ENCODE results near the gene RHOG.

Gene RHOG

GRCh38 chr11:3841426-3842350 is 929 bp upstream of the RHOG start:
- TF ChIP-seq CTCF (IDR thresholded peaks at IDR 0.05; ENCODE audit: insufficient read depth, low read depth, low read length, missing control alignments) = peak; percentile 67
- DNase-seq (ENCODE audit: low read depth) = peak; percentile 77
- peak overlapping the region; percentile 76 for H3K4me3 ChIP-seq (ENCODE audit: low read length)

GRCh38 chr11:3840004-3840869 is 522 bp downstream of the RHOG start:
- TF ChIP-seq CTCF (IDR thresholded peaks at IDR 0.05; ENCODE audit: insufficient read depth, low read depth, low read length, missing control alignments) = no peak
- peak overlapping the region; percentile 76 for H3K4me3 ChIP-seq (ENCODE audit: low read length)
- no peak for DNase-seq (ENCODE audit: low read depth)

GRCh38 chr11:3838504-3838903 is 2.3 kb downstream of the RHOG start:
- TF ChIP-seq CTCF (IDR thresholded peaks at IDR 0.05; ENCODE audit: insufficient read depth, low read depth, low read length, missing control alignments) = no peak
- H3K4me3 ChIP-seq (ENCODE audit: low read length) = no peak overlapping the region
- no peak for DNase-seq (ENCODE audit: low read depth)

- no peak for TF ChIP-seq CTCF (IDR thresholded peaks at IDR 0.05; ENCODE audit: insufficient read depth, low read depth, low read length, missing control alignments)
- peak; percentile 30 for DNase-seq (ENCODE audit: low read depth)
- no peak overlapping the region for H3K4me3 ChIP-seq (ENCODE audit: low read length)
These were observed 3.0 kb downstream of the RHOG start for GRCh38 chr11:3837793-3838192.

- no peak overlapping the region for H3K4me3 ChIP-seq (ENCODE audit: low read length)
- no peak for DNase-seq (ENCODE audit: low read depth)
- no peak for TF ChIP-seq CTCF (IDR thresholded peaks at IDR 0.05; ENCODE audit: insufficient read depth, low read depth, low read length, missing control alignments)
These were observed 3.9 kb downstream of the RHOG start for GRCh38 chr11:3836903-3837302.

- no peak overlapping the region for H3K4me3 ChIP-seq (ENCODE audit: low read length)
- TF ChIP-seq CTCF (IDR thresholded peaks at IDR 0.05; ENCODE audit: insufficient read depth, low read depth, low read length, missing control alignments) = no peak
- no peak for DNase-seq (ENCODE audit: low read depth)
These were observed 5.0 kb downstream of the RHOG start for GRCh38 chr11:3835751-3836150.
